WTC11 (cell line): ENCODE measurements around the gene SGO2. TPM values are rescaled to one million over a fixed set of nuclear protein-coding genes. Genes with fewer than 3 reads are reported as not detected.
A peak's percentile ranks its signal among the peaks of the same experiment; 100 is the strongest.

Experiments used
- ATAC-seq: fragments of 200-7000 bp; cut with Tn5 transposase; 2 replicates; pipeline ENCODE4 v1.10.0; 2021; ENCODE audit warnings: mild to moderate bottlenecking, moderate library complexity
- CTCF ChIA-PET: fragments of 300-600 bp; sonication (Branson Sonifier 250); formaldehyde crosslinking; loops from one replicate; lab custom pipeline; 2021; ENCODE audit warnings: antibody characterized with exemption; lab: Charles Lee
- POLR2A ChIA-PET: fragments of 350-600 bp; sonication (Branson Sonifier 250); formaldehyde crosslinking; loops from one replicate; lab custom pipeline; 2021; ENCODE audit warnings: antibody characterized with exemption; lab: Charles Lee
- DNase-seq: peaks from one replicate; pipeline ENCODE4 v3.0.0; 2021; ENCODE audit warnings: low spot score
- H3K27ac Mint-ChIP-seq: 2 replicates; pipeline ENCODE4 v1.8.0; 2021; ENCODE audit warnings: mixed read lengths
- H3K27me3 Mint-ChIP-seq: 2 replicates; pipeline ENCODE4 v1.8.0; 2021; ENCODE audit warnings: low read depth, mild to moderate bottlenecking, moderate library complexity, mixed read lengths
- H3K36me3 Mint-ChIP-seq: 2 replicates; pipeline ENCODE4 v1.8.0; 2021; ENCODE audit warnings: mixed read lengths
- H3K4me1 Mint-ChIP-seq: 2 replicates; pipeline ENCODE4 v1.8.0; 2022; ENCODE audit warnings: mixed read lengths
- H3K4me3 Mint-ChIP-seq: 2 replicates; pipeline ENCODE4 v1.8.0; 2021; ENCODE audit warnings: mild to moderate bottlenecking, moderate library complexity, mixed read lengths
- H3K9me3 Mint-ChIP-seq: 2 replicates; pipeline ENCODE4 v1.8.0; 2021; ENCODE audit warnings: mixed read lengths
- ATF1 ChIP-seq: sonication (generic); formaldehyde crosslinking; IDR thresholded peaks from 2 replicates; pipeline ENCODE4 v1.8.1; 2023; ENCODE audit warnings: mild to moderate bottlenecking, moderate library complexity, missing genetic modification reagents
- ATF6 ChIP-seq: sonication (generic); formaldehyde crosslinking; IDR thresholded peaks from 2 replicates; pipeline ENCODE4 v1.8.1; 2023; ENCODE audit warnings: mild to moderate bottlenecking, missing genetic modification reagents
- CBFB ChIP-seq: sonication (generic); formaldehyde crosslinking; IDR thresholded peaks from 2 replicates; pipeline ENCODE4 v1.8.1; 2022; ENCODE audit warnings: mild to moderate bottlenecking, low read depth, missing genetic modification reagents
- CREB1 ChIP-seq: sonication (generic); formaldehyde crosslinking; IDR thresholded peaks from 2 replicates; pipeline ENCODE4 v1.8.0; 2023; ENCODE audit warnings: mild to moderate bottlenecking, missing genetic modification reagents
- ELF4 ChIP-seq: sonication (generic); formaldehyde crosslinking; IDR thresholded peaks from 2 replicates; pipeline ENCODE4 v1.8.1; 2022; ENCODE audit warnings: low read depth, mild to moderate bottlenecking, moderate library complexity, missing genetic modification reagents
- FOXJ3 ChIP-seq: sonication (generic); formaldehyde crosslinking; IDR thresholded peaks from 2 replicates; pipeline ENCODE4 v1.9.0; 2021; ENCODE audit warnings: missing genetic modification reagents, mild to moderate bottlenecking, borderline replicate concordance
- FOXP1 ChIP-seq: sonication (generic); formaldehyde crosslinking; IDR thresholded peaks from 2 replicates; pipeline ENCODE4 v1.8.0; 2022; ENCODE audit warnings: missing genetic modification reagents, mild to moderate bottlenecking, moderate library complexity, borderline replicate concordance
- HMGA2 ChIP-seq: fragments of 250-450 bp; sonication (Bioruptor Pico); IDR thresholded peaks from 2 replicates; pipeline ENCODE4 v1.4.0; 2021; ENCODE audit warnings: mild to moderate bottlenecking, moderate library complexity
- HMGXB4 ChIP-seq: sonication (generic); formaldehyde crosslinking; IDR thresholded peaks from 2 replicates; pipeline ENCODE4 v1.8.1; 2023; ENCODE audit warnings: mild to moderate bottlenecking, moderate library complexity, missing genetic modification reagents
- MXD4 ChIP-seq: fragments of 250-450 bp; sonication (Bioruptor Pico); IDR thresholded peaks from 2 replicates; pipeline ENCODE4 v1.8.0; 2021; ENCODE audit warnings: mild to moderate bottlenecking, moderate library complexity, borderline replicate concordance
- NFE2L1 ChIP-seq: sonication (generic); formaldehyde crosslinking; IDR thresholded peaks from 2 replicates; pipeline ENCODE4 v1.8.1; 2023; ENCODE audit warnings: missing genetic modification reagents
- NFYB ChIP-seq: sonication (generic); formaldehyde crosslinking; conservative IDR thresholded peaks from 2 replicates; pipeline ENCODE4 v1.8.0; 2022; ENCODE audit warnings: low read depth, missing genetic modification reagents
- NR2C2 ChIP-seq: sonication (generic); formaldehyde crosslinking; IDR thresholded peaks from 2 replicates; pipeline ENCODE4 v1.8.0; 2022; ENCODE audit warnings: mild to moderate bottlenecking, missing genetic modification reagents
- PREB ChIP-seq: sonication (generic); formaldehyde crosslinking; IDR thresholded peaks from 2 replicates; pipeline ENCODE4 v1.8.1; 2022; ENCODE audit warnings: mild to moderate bottlenecking, missing genetic modification reagents, moderate library complexity, borderline replicate concordance
- TCF7 ChIP-seq: sonication (generic); formaldehyde crosslinking; IDR thresholded peaks from 2 replicates; pipeline ENCODE4 v1.8.0; 2022; ENCODE audit warnings: mild to moderate bottlenecking, low read depth, missing genetic modification reagents, moderate library complexity
- TEAD1 ChIP-seq: sonication (generic); formaldehyde crosslinking; IDR thresholded peaks from 2 replicates; pipeline ENCODE4 v1.8.0; 2022; ENCODE audit warnings: mild to moderate bottlenecking, missing genetic modification reagents
- TP53 ChIP-seq: sonication (generic); formaldehyde crosslinking; IDR thresholded peaks from 2 replicates; pipeline ENCODE4 v1.8.1; 2023; ENCODE audit warnings: mild to moderate bottlenecking, missing genetic modification reagents
- ZNF138 ChIP-seq: sonication (generic); formaldehyde crosslinking; conservative IDR thresholded peaks from 2 replicates; pipeline ENCODE4 v1.8.1; 2022; ENCODE audit warnings: mild to moderate bottlenecking, moderate library complexity, missing genetic modification reagents
- ZNF317 ChIP-seq: sonication (generic); formaldehyde crosslinking; IDR thresholded peaks from 2 replicates; pipeline ENCODE4 v1.8.1; 2023; ENCODE audit warnings: low read depth, mild to moderate bottlenecking, moderate library complexity, missing genetic modification reagents, borderline replicate concordance
- ZNF425 ChIP-seq: fragments of 250-450 bp; sonication (Bioruptor Pico); conservative IDR thresholded peaks from 2 replicates; pipeline ENCODE4 v1.9.0; 2021; ENCODE audit warnings: mild to moderate bottlenecking
- ZSCAN18 ChIP-seq: fragments of 250-450 bp; sonication (Bioruptor Pico); IDR thresholded peaks from 2 replicates; pipeline ENCODE4 v2.1.2; 2022; ENCODE audit warnings: mild to moderate bottlenecking, moderate library complexity
- total RNA-seq: library from RNA; stranded (reverse); gene quantifications from 3 replicates; pipeline ENCODE4 v1.2.3, GENCODE V29; 2021
- TF ChIP-seq, protein P1 (sequence below): sonication (generic); formaldehyde crosslinking; IDR thresholded peaks from 2 replicates; pipeline ENCODE4 v1.8.1; 2023; ENCODE audit warnings: mild to moderate bottlenecking, missing genetic modification reagents
- TF ChIP-seq, protein P2 (sequence below): sonication (generic); formaldehyde crosslinking; IDR thresholded peaks from 2 replicates; pipeline ENCODE4 v1.8.1; 2023; ENCODE audit warnings: mild to moderate bottlenecking, missing genetic modification reagents, moderate library complexity

Gene SGO2
- total RNA-seq, 1 experiment from 2014 or later, result 34.1 TPM

DNA sequence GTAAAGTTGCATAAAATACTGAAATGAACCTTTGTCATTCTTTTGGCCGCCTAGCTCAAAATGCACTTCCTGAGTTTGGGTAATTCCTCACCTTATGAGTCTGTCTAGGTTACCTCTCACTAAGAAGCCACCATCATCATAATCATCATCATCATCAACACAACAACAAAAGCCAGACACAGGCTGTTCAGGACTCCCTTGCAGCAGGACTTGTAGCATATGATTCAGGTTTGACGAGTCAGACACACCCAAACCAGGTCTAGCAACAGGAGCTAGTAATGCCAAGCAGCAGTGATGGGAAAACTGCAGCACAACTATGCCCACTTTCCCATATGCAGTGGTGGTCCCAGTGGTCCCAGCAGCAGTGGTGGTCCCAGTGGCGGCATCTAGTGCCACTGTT is 2.8 kb upstream of the SGO2 start (continued):
- TF ChIP-seq ZNF138 (CRISPR knock-in tag), result no peak
- no peak for TF ChIP-seq CBFB (CRISPR knock-in tag)
- no peak for TF ChIP-seq TCF7 (CRISPR knock-in tag)
- TF ChIP-seq HMGA2 (CRISPR knock-in tag), result no peak
- TF ChIP-seq CREB1 (CRISPR knock-in tag), result no peak
- TF ChIP-seq ZSCAN18 (CRISPR knock-in tag), result no peak
- no peak for TF ChIP-seq ELF4 (CRISPR knock-in tag)
- TF ChIP-seq, protein P1, sequence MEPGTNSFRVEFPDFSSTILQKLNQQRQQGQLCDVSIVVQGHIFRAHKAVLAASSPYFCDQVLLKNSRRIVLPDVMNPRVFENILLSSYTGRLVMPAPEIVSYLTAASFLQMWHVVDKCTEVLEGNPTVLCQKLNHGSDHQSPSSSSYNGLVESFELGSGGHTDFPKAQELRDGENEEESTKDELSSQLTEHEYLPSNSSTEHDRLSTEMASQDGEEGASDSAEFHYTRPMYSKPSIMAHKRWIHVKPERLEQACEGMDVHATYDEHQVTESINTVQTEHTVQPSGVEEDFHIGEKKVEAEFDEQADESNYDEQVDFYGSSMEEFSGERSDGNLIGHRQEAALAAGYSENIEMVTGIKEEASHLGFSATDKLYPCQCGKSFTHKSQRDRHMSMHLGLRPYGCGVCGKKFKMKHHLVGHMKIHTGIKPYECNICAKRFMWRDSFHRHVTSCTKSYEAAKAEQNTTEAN (CRISPR knock-in tag), result no peak
- TF ChIP-seq NR2C2, result no peak
- TF ChIP-seq ATF6 (CRISPR knock-in tag), result no peak

DNA sequence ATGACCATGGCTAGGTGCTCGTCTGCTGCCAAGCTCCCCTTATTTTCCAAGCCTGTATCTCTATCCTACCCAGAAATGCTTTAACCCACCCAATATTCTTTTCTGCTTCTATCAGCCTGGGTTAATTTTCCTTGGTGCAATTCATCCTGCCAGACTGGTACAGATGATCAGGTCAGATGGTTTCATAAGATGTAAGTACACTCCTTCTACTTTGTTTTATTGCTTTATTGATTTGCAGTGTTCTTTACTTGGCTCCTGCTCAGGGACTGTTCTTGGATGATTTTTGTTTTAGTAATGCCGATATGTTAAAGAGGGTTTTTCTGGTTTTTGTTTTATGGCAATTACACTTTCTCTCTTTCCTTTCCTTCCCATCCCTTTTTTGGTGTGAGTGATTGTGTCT is 2.4 kb upstream of the SGO2 start:
- ChIA-PET POLR2A (no interaction called here), CTCF (interaction anchor here (0.6 to 2.7 kb wide), 3 partner anchors 14 to 182 kb away, joined by 3 to 9 read pairs (median 3); partner anchors contain the start of gene KCTD18)
- Mint-ChIP-seq H3K4me3 (no peak overlapping the region), H3K27me3 (peaks cover 11% of the 10 kb centered on the region), H3K27ac (0 out of 2 replicates have a peak overlapping the region, but pooled peaks have one; percentile 3), H3K36me3 (no peaks in the 10 kb centered on the region), H3K4me1 (peaks cover 22% of the 10 kb centered on the region), H3K9me3 (no peaks in the 10 kb centered on the region)
- ATAC-seq (no peak), DNase-seq (no peak)
- no peak for TF ChIP-seq NFYB (CRISPR knock-in tag)

GRCh38 chr2:200525066-200525465 is 941 bp upstream of the SGO2 start:
- H3K9me3 Mint-ChIP-seq, result no peaks in the 10 kb centered on the region
- H3K4me1 Mint-ChIP-seq, result peaks cover 22% of the 10 kb centered on the region
- H3K27ac Mint-ChIP-seq, result no peak overlapping the region
- no peak for DNase-seq
- peak overlapping the region; percentile 92 for H3K4me3 Mint-ChIP-seq
- H3K36me3 Mint-ChIP-seq, result no peaks in the 10 kb centered on the region
- H3K27me3 Mint-ChIP-seq, result peaks cover 11% of the 10 kb centered on the region
- ChIA-PET CTCF (interaction anchor here (0.7 to 2.7 kb wide), 6 partner anchors 15 to 179 kb away, joined by 3 to 9 read pairs (median 5); partner anchors contain the start of genes AOX1 and KCTD18), POLR2A (no interaction called here)
- ATAC-seq, result no peak
- TF ChIP-seq ZNF425 (CRISPR knock-in tag) (no peak), FOXJ3 (CRISPR knock-in tag) (no peak), NFE2L1 (CRISPR knock-in tag) (no peak), FOXP1 (CRISPR knock-in tag) (no peak), PREB (CRISPR knock-in tag) (no peak), TP53 (CRISPR knock-in tag) (no peak), ZNF138 (CRISPR knock-in tag) (no peak), ATF1 (CRISPR knock-in tag) (no peak), TCF7 (CRISPR knock-in tag) (no peak), TEAD1 (CRISPR knock-in tag) (no peak), ELF4 (CRISPR knock-in tag) (no peak), HMGXB4 (CRISPR knock-in tag) (no peak), ZNF317 (CRISPR knock-in tag) (no peak), MXD4 (CRISPR knock-in tag) (no peak)
- TF ChIP-seq, protein P2, sequence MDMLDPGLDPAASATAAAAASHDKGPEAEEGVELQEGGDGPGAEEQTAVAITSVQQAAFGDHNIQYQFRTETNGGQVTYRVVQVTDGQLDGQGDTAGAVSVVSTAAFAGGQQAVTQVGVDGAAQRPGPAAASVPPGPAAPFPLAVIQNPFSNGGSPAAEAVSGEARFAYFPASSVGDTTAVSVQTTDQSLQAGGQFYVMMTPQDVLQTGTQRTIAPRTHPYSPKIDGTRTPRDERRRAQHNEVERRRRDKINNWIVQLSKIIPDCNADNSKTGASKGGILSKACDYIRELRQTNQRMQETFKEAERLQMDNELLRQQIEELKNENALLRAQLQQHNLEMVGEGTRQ (CRISPR knock-in tag), result no peak
